ENCODE data around the gene SLC9B1.

DNA sequence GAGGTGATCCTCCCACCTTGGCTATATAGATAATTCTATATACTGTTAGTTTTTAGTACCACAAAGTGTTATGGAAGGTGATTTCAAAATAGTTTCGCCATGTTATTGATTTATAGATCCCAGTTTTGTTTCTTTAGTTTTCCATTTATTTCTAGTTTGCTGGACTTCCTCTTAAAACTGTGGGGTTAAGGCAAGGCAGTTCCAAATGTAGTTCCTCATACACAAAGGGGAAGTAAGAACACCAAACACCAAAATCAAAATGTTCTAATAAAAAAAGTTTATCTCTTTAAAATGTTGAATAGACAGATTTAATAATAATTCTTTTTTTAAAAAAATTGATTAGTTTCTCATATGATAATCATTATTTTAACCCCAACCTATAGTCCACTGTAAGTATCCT, 157.5 kb downstream of the SLC9B1 start:
- TF ChIP-seq, protein P1, sequence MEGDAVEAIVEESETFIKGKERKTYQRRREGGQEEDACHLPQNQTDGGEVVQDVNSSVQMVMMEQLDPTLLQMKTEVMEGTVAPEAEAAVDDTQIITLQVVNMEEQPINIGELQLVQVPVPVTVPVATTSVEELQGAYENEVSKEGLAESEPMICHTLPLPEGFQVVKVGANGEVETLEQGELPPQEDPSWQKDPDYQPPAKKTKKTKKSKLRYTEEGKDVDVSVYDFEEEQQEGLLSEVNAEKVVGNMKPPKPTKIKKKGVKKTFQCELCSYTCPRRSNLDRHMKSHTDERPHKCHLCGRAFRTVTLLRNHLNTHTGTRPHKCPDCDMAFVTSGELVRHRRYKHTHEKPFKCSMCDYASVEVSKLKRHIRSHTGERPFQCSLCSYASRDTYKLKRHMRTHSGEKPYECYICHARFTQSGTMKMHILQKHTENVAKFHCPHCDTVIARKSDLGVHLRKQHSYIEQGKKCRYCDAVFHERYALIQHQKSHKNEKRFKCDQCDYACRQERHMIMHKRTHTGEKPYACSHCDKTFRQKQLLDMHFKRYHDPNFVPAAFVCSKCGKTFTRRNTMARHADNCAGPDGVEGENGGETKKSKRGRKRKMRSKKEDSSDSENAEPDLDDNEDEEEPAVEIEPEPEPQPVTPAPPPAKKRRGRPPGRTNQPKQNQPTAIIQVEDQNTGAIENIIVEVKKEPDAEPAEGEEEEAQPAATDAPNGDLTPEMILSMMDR (IDR thresholded peaks at IDR 0.05 in 8 of 11, conservative IDR thresholded peaks at IDR 0.05 in 3 of 11) = no peak
- TF ChIP-seq POLR2AphosphoS5 (IDR thresholded peaks at IDR 0.05) = no peak

All from spleen (tissue), 7 donors.